ENCODE results near the gene PRKN.
"Not testable (repeated sequence)": the region's sequence is repeated elsewhere in the genome, so short reads cannot be mapped to it uniquely, and the experiment has no call there.

Gene PRKN

DNA sequence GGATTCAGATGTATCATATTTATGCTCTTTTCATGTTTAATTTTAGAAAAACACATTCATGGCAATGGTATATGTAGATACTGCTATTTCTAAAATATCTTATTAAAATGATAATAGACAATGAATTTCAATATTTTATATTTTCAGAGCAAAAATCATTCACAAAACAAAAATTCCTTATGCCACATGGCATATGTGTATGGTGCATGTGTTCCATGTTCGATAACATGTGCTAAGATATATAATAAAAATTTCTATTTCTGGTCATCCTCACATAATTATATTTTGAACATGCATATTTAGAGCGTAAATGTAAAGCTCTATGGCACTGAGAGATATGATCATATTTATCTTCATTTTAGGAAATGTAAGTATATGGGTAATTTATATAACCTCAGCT lies 847.5 kb downstream of the PRKN start:
- no peak for DNase-seq

DNA sequence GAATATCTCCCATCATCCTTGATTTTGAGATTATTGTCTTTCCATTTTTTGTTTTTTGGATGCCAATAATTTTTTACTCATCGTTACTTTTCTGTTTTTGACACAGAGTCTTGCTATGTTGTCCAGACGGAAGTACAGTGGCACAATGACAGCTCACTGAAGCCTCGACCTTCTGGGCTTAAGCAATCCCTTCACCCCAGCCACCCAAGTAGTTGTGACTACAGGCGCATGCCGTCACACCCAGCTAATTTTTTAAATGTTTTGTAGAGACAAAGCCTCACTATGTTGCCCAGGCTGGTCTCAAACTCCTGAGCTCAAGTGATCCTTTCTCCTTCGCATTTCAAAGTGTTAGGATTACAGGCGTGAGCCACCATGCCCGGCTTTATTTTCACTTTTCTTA lies 851.3 kb downstream of the PRKN start:
- DNase-seq = no peak

- no peak for DNase-seq
These were observed 857.2 kb downstream of the PRKN start for GRCh38 chr6:161870236-161870901.

DNA sequence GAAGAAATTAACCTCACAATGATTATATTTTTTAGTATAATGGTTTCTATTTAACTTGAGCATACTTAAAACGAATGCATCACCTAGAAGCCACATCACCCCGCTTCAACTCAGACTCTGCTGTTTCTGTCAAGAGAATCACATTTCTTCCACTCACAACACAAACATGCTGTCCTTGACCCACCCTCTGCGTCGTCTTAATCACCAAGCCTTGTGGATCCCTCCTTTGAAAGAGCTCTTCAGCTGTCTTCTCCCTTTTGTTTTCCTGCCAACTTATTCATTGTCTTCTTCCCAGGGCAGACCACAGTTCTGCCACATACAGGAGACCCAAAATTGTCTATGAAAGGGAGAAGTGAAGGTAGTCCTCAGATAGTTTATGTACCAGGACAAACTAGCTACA lies 858.1 kb downstream of the PRKN start:
- no peak for DNase-seq

- DNase-seq = no peak
These were observed 861.0 kb downstream of the PRKN start for GRCh38 chr6:161866570-161866969.

DNA sequence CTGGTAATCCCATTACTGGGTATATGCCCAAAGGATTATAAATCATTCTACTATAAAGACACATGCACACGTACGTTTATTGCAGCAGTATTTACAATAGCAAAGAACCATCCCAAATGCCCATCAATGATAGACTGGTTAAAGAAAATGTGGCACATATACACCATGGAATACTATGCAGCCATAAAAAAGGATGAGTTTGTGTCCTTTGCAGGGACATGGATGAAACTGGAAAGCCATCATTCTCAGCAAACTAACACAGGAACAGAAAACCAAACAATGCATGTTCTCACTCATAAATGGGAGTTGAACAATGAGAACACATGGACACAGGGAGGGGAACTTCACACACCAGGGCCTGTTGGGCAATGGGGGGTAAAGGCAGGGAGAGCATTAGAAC lies 866.5 kb downstream of the PRKN start:
- DNase-seq = not testable (repeated sequence)

GRCh38 chr6:161853657-161854056 lies 873.9 kb downstream of the PRKN start:
- no peak for DNase-seq

DNA sequence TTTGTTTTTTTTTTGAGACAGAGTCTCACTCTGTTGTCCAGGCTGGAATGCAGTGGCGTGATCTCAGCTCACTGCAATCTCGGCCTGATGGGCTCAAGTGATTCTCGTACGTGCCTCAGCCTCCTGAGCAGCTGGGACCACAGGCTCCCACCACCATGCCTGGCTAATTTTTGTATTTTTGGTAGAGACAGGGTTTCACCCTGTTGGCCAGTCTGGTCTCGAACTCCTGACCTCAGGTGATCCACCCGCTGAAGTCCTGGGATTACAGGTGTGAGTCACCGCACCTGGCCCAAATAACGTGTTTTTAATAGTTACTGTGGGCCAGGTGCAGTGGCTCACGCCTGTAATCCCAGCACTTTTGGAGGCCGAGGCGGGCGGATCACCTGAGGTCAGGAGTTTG lies 876.1 kb downstream of the PRKN start:
- DNase-seq = not testable (repeated sequence)

- DNase-seq = no peak
These were observed 877.0 kb downstream of the PRKN start for GRCh38 chr6:161850562-161850961.

DNA sequence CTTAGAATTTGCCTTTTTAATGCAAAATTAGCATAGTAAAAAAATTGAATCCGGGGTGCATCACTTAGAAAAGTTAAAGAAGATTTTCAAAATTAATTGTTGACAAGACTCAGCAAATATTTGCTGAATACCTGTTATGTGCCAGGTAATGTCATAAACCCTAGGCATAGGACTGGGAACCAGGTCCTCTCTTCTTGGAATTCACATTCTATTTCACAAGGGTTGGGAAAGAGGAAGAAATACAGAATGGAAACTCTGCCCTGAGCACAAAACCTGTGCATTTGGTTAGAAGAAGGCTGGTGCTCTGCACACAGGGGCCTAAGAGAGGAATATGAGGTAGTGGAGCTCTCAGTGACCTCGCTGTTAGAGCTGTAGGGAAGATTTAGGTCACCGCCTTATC lies 879.9 kb downstream of the PRKN start:
- DNase-seq = no peak

DNA sequence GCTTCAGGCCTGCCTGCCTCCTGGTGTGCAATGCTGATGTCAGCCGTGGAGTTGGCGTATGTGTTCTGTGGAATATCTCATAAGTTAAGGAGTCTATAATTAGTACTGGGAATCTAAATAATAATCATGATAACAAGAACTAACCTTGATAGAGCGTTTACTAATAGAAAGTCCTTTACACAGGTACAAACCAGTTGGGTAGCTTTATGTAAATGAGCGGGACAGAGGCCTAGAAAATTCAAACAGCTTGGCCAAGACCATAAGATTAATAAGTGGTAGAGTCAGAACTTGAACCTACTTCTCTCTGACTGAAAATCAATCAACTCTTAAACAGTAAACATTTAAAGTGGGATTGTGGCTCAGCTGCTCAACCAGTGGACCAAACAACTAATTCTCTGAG lies 882.8 kb downstream of the PRKN start:
- no peak for DNase-seq

DNA sequence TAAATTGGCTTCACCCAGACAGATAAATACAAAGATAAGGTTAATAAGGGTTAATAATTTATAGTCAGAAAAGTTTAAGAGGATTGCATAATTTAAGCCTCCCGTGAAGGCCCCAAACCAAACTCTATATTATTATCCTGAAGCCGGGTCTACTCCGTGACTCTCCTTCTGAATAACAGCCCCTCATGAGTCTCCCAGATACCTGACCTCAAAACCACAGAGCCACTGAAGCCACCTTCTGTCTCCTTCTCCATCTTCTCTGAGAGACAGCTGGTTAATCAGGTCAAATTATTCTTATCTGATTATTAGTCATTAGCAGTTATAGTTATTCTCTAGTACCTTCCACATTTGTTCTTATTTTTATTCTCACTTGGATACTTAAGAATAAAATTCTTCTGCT lies 884.5 kb downstream of the PRKN start:
- DNase-seq = no peak

- no peak for DNase-seq
These were observed 887.2 kb downstream of the PRKN start for GRCh38 chr6:161840380-161840779.

DNA sequence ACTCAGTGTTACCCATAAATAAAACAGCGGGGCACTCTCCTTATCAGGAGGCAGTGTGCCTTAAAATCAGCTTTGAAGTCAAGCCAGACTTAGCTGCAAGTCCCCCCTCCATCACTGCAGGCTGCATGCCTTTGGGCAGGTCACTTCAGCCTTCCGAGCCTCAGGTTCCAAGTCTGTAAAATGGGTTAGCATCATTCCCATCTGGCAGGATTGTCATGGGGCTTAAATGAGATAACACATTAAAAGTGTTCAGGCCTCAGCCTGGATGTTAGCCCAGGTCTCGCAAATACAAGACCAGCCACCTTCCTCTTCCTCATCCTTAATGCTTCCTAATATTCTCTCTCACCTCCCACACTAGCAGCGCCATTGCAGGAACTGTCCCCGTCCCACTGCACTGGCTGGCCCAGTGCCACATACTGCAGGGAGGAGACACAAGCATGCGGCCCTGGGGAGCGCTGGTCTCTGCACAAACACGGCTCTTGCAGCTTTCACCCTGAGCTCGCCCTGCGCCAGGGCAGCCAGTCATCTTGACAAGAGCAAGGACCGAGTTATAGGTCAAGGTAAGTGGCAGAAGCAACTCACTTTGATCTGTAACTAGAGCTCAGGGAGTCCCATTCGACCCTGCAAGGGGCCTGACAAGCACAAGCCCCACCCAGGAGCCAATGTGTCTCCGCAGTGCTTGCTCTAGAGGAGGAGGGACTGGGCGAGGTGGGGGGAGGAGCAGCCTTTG lies 889.1 kb downstream of the PRKN start:
- DNase-seq = no peak

DNA sequence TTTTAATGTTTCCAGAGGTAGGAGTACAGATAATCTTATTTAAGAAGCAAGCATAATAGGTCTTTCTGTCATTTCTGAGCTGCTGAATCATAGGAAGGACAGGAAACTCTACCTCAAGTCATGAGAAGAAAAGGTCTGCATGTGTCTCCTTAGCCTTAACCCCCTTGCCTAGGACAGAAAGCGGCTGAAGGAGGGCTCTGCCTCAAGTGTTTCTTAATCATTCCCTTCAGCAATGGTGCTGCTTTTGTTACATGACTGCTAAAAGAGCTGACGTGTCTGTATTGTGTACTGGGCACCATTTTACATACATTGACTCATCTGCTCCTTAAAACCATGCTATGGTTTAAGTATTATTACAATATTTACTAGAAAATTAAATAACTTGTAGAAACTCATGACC lies 889.7 kb downstream of the PRKN start:
- DNase-seq = no peak

GRCh38 chr6:161837449-161837735 lies 890.2 kb downstream of the PRKN start:
- DNase-seq = no peak

- DNase-seq = no peak
These were observed 890.7 kb downstream of the PRKN start for GRCh38 chr6:161836643-161837448.

DNA sequence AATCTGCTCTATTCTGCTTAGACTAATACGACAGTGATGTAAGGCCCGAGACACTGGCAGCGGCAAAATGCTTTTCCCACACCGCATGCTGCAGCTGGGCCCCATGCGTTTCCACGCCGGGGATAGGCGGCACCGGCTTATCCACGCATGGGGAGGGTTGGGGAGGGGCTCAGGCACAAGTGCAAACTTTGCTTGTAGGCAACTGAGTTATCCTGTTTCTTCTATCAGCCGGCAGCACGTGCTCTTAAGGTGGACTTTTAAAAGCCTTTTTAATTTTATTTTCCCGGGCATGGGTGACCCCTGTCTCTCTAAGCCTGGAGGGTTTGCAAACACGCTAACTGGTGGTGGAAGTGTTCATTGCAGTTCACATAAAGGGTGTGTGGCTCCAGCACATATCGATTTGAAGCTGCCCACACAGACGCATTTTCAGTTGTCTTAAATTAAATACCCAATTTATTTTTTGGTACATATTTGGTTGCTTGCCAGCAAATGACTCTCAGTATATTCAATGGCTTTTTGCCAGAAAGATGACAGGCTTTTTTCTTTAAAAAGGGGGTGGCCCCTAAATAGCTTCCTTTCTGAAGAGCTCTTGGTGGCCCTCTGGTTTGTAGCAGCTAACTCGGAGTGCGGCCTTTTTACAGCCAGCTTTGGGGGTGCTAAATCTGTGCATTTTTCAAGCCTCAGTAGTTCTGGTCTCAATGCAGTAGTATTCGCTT lies 891.9 kb downstream of the PRKN start:
- no peak for DNase-seq

GRCh38 chr6:161834426-161834825 lies 893.1 kb downstream of the PRKN start:
- DNase-seq = no peak

DNA sequence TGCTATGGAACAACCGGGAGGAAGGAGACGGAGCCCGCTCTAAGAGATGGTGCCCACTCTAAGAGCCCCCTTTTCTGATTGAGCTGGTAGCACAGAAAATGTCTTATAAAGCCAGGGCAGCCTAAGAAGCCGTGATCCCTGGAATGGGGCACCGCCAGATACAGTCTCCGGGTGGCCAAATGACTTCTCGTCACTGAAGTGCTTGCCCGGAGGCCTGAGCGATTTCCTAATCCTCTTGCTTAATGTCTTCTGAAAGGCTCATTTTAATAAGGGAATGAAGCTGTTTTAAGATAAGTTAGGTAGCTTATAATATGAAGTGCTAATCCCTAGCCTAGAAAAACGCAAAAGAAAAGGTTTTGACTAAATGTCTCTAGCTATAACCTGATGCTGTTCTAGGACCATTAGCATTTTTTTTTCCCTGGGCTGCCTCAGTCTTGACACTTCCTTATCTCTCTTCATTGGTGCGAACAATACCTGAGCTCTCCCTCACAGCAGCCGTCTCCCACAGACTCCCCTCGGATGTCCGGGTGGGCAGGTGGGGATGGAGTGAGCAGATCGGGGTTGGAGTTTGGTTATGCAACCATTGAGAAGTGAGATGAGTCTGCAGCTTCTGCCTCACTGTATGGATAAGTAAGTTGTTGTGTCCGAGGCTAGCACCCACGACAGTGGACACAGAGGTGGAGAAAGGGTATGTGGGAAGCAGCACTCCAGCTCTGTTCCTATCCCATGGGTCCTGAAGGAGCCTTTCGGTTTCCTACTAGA lies 894.3 kb downstream of the PRKN start:
- DNase-seq = no peak

- no peak for DNase-seq
These were observed 894.9 kb downstream of the PRKN start for GRCh38 chr6:161832622-161833021.

DNA sequence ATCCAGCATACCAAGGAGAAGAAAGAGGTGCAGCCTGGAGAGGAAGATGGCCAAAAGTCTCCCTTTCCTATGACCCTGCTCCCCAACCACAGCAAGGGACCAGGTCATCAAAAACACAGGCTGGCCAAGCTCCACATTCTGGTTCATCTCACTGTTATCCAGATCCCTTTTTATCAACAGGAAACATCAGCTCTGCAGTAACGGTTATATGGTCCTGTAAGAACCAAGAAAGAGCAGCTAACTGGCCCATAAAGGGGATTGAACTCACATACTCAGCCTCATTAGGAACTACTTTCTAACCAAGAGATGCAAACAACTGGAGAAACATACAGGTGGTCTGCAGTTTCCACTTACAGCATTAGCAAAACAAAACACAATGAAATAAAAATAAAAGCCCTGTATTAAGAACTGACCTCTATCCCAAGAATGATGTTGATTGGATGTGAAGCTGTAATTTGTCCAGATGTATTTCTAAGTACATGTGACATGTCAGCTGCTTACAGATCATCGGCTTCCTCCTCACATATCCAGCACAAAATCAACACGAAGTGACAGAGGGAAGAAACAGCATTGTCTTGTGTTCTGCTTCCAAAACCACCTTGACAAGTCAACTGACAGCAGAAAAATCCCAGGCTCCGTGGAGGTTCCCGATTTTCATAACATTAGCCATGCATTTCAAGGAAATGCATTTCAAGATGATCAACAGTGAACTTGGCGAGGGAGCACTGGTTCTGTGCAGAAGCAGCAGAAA lies 896.5 kb downstream of the PRKN start:
- no peak for DNase-seq
